Neural progenitor cell (in vitro differentiated cells): Measurements from ENCODE around the gene WDR36.

Source experiments
- EZH2 ChIP-seq: fragments of 200-600 bp; sonication (generic); IDR thresholded peaks from 2 replicates; pipeline ENCODE4 v1.6.1; 2017; ENCODE audit warnings: antibody characterized with exemption, mild to moderate bottlenecking, moderate library complexity
- TF ChIP-seq, protein P1 (sequence below): fragments of 200-600 bp; sonication (generic); IDR thresholded peaks from 2 replicates; pipeline ENCODE4 v1.5.1; 2017; ENCODE audit warnings: antibody characterized with exemption, mild to moderate bottlenecking

DNA sequence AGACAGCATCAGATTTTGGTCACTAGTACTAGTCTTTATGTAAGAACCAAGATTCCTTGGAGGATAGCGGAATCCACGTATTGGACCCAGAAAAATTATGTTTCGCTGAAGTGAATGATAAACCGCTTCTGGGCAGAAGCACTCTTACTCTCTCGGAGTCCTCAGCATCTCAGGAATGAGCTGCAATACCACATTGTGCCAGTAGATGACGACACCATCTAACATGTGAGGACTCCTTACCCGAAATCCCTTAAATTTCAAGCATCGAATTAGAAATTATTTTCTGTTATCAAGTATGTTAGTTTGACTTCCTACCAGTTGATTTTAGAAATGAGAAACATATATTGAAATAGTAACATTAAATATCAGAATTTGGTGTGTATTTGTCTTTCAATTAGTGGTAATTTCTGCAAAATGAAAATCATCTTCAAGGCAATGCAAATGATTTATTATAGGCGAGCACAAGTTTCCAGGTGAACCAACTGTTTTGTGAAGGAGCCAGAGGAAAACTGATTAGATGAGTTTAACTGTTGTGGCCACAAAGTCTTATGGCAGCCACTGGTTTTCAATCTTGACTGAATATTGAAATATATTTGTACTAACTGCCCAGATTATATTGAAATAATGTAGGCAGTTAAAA, 66.1 kb downstream of the WDR36 start:
- TF ChIP-seq, protein P1, sequence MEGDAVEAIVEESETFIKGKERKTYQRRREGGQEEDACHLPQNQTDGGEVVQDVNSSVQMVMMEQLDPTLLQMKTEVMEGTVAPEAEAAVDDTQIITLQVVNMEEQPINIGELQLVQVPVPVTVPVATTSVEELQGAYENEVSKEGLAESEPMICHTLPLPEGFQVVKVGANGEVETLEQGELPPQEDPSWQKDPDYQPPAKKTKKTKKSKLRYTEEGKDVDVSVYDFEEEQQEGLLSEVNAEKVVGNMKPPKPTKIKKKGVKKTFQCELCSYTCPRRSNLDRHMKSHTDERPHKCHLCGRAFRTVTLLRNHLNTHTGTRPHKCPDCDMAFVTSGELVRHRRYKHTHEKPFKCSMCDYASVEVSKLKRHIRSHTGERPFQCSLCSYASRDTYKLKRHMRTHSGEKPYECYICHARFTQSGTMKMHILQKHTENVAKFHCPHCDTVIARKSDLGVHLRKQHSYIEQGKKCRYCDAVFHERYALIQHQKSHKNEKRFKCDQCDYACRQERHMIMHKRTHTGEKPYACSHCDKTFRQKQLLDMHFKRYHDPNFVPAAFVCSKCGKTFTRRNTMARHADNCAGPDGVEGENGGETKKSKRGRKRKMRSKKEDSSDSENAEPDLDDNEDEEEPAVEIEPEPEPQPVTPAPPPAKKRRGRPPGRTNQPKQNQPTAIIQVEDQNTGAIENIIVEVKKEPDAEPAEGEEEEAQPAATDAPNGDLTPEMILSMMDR = peak; percentile 100
- no peak for TF ChIP-seq EZH2
